Neural cell (in vitro differentiated cells): ENCODE data around the gene CCDC15. TPM values are rescaled to one million over a fixed set of nuclear protein-coding genes. Genes with fewer than 3 reads are reported as not detected.
A peak's percentile ranks its signal among the peaks of the same experiment; 100 is the strongest.

Source experiments
- H2AFZ ChIP-seq: fragments of 200-600, 300-800 bp; sonication (generic), shearing (Covaris generic); 2 replicates; pipeline ENCODE4 v1.6.0; 2014; ENCODE audit warnings: low read depth, mild to moderate bottlenecking, antibody characterized with exemption, low read length, moderate library complexity
- H3F3A ChIP-seq: fragments of 200-600 bp; shearing (Covaris generic); 2 replicates; pipeline ENCODE4 v1.6.1; 2016; ENCODE audit warnings: mild to moderate bottlenecking, moderate library complexity, mixed read lengths, antibody characterized with exemption, low read length; ENCODE audit not compliant: insufficient read depth, poor library complexity, severe bottlenecking
- H3K27ac ChIP-seq: fragments of 200-600, 300-800 bp; sonication (generic), shearing (Covaris generic); 2 replicates; pipeline ENCODE4 v1.5.1; 2014; ENCODE audit warnings: mild to moderate bottlenecking, low read length, moderate library complexity
- H3K27me3 ChIP-seq: fragments of 300-800, 200-600 bp; sonication (generic), shearing (Covaris generic); 2 replicates; pipeline ENCODE4 v1.6.0; 2014; ENCODE audit warnings: mild to moderate bottlenecking, low read depth, low read length, moderate library complexity; ENCODE audit not compliant: insufficient read depth
- H3K36me3 ChIP-seq: fragments of 300-800, 200-600 bp; sonication (generic), shearing (Covaris generic); 2 replicates; pipeline ENCODE4 v1.5.1; 2014; ENCODE audit warnings: mild to moderate bottlenecking, antibody characterized with exemption, low read length, moderate library complexity; ENCODE audit not compliant: insufficient read depth
- H3K4me2 ChIP-seq: fragments of 300-800, 200-600 bp; sonication (generic), shearing (Covaris generic); 2 replicates; pipeline ENCODE4 v1.6.0; 2014; ENCODE audit warnings: mild to moderate bottlenecking, low read length
- H3K4me3 ChIP-seq: fragments of 300-800, 200-600 bp; sonication (generic), shearing (Covaris generic); 2 replicates; pipeline ENCODE4 v1.5.1; 2014; ENCODE audit warnings: mild to moderate bottlenecking, low read length, moderate library complexity
- H3K79me2 ChIP-seq: fragments of 200-600 bp; shearing (Covaris generic); replicated peaks from 2 replicates; pipeline ENCODE4 v1.6.0; 2014; ENCODE audit warnings: mild to moderate bottlenecking, low read length, moderate library complexity; ENCODE audit not compliant: insufficient read depth
- H3K9ac ChIP-seq: fragments of 300-800, 200-600 bp; sonication (generic), shearing (Covaris generic); 2 replicates; pipeline ENCODE4 v1.6.1; 2016; ENCODE audit warnings: mild to moderate bottlenecking, low read length, mixed read lengths
- H3K9me2 ChIP-seq: fragments of 200-600 bp; shearing (Covaris generic); 2 replicates; pipeline ENCODE4 v1.6.1; 2016; ENCODE audit warnings: mild to moderate bottlenecking, low read length, mixed read lengths; ENCODE audit not compliant: insufficient read depth
- H3K9me3 ChIP-seq: fragments of 200-600, 300-800 bp; sonication (generic), shearing (Covaris generic); 2 replicates; pipeline ENCODE4 v1.6.1; 2016; ENCODE audit warnings: mild to moderate bottlenecking, mixed run types, low read length, moderate library complexity, mixed read lengths
- H4K20me1 ChIP-seq: fragments of 200-600 bp; shearing (Covaris generic); 2 replicates; pipeline ENCODE4 v1.6.1; 2016; ENCODE audit warnings: mild to moderate bottlenecking, mixed run types; ENCODE audit not compliant: insufficient read depth
- CTCF ChIP-seq: fragments of 450-650 bp; IDR thresholded peaks from 2 replicates; pipeline ENCODE4 v1.5.1; 2014; ENCODE audit warnings: antibody characterized with exemption, mild to moderate bottlenecking, moderate library complexity; ENCODE audit not compliant: poor library complexity, severe bottlenecking
- EP300 ChIP-seq: fragments of 450-650 bp; conservative IDR thresholded peaks from 2 replicates; pipeline ENCODE4 v1.6.1; 2014; ENCODE audit warnings: antibody characterized with exemption, mild to moderate bottlenecking, moderate library complexity; ENCODE audit not compliant: poor library complexity, severe bottlenecking
- EZH2 ChIP-seq: fragments of 200-600, 300-800 bp; shearing (Covaris generic), sonication (generic); IDR thresholded peaks from 2 replicates; pipeline ENCODE4 v1.6.1; 2014; ENCODE audit warnings: antibody characterized with exemption, low read length, borderline replicate concordance, mild to moderate bottlenecking; ENCODE audit not compliant: insufficient read depth, poor library complexity, severe bottlenecking
- MXI1 ChIP-seq: fragments of 450-650 bp; conservative IDR thresholded peaks from 2 replicates; pipeline ENCODE4 v1.6.1; 2014; ENCODE audit warnings: antibody characterized with exemption, mild to moderate bottlenecking; ENCODE audit not compliant: poor library complexity, severe bottlenecking
- POLR2AphosphoS5 ChIP-seq: IDR thresholded peaks from 2 replicates; pipeline ENCODE4 v1.6.1; 2012
- RAD21 ChIP-seq: fragments of 450-650 bp; conservative IDR thresholded peaks from 2 replicates; pipeline ENCODE4 v1.6.1; 2014; ENCODE audit warnings: antibody characterized with exemption, mild to moderate bottlenecking, moderate library complexity
- REST ChIP-seq: IDR thresholded peaks from 2 replicates; pipeline ENCODE4 v1.6.1; 2012; ENCODE audit warnings: borderline replicate concordance
- SMC3 ChIP-seq: fragments of 450-650 bp; conservative IDR thresholded peaks from 2 replicates; pipeline ENCODE4 v1.6.1; 2014; ENCODE audit warnings: antibody characterized with exemption, mild to moderate bottlenecking, moderate library complexity; ENCODE audit not compliant: poor library complexity
- TAF1 ChIP-seq: IDR thresholded peaks from 2 replicates; pipeline ENCODE4 v1.6.1; 2012; ENCODE audit warnings: low read depth
- polyA plus RNA-seq: library from polyadenylated mRNA; depleted of rRNA; stranded (reverse); fragments of >200 nt; gene quantifications from 2 replicates; pipeline ENCODE4 v1.2.3, GENCODE V29; 2014

CCDC15 gene
- polyA plus RNA-seq, 1 donor from 2014 or later = 2.5 TPM

GRCh38 chr11:125062931-125063428 is 109.0 kb downstream of the CCDC15 start, which contains the start of gene SLC37A2:
SLC37A2 (plus strand) TSS chr11:125063305; CDS start chr11:125063368, 63 bp downstream.
- no peaks in the 10 kb centered on the region for H3F3A ChIP-seq
- no peaks in the 10 kb centered on the region for H4K20me1 ChIP-seq
- no peaks in the 10 kb centered on the region for H3K36me3 ChIP-seq
- no peaks in the 10 kb centered on the region for H3K79me2 ChIP-seq
- H3K4me3 ChIP-seq = peak within 1 kb of the TSS; percentile 66
- peak; percentile 34 for TF ChIP-seq MXI1
- no peak for TF ChIP-seq TAF1
- TF ChIP-seq CTCF = peak; percentile 22
- peaks cover 55% of the 10 kb centered on the region for H3K27me3 ChIP-seq
- H3K9ac ChIP-seq = peak within 1 kb of the TSS; percentile 26
- H3K9me3 ChIP-seq = no peaks in the 10 kb centered on the region
- no peak within 1 kb of the TSS for H2AFZ ChIP-seq
- no peaks in the 10 kb centered on the region for H3K9me2 ChIP-seq
- no peak within 1 kb of the TSS for H3K4me2 ChIP-seq
- H3K27ac ChIP-seq = no peak within 1 kb of the TSS

GRCh38 chr11:125063429-125064043 is 109.5 kb downstream of the CCDC15 start:
- Histone ChIP-seq H3K27ac (no peak overlapping the region), H3K9ac (peak overlapping the region; percentile 26), H3K9me3 (no peaks in the 10 kb centered on the region), H3F3A (no peaks in the 10 kb centered on the region), H3K4me3 (peak overlapping the region; percentile 66), H3K27me3 (peaks cover 55% of the 10 kb centered on the region), H3K79me2 (no peaks in the 10 kb centered on the region), H4K20me1 (no peaks in the 10 kb centered on the region), H3K36me3 (no peaks in the 10 kb centered on the region), H3K4me2 (no peak overlapping the region), H3K9me2 (no peaks in the 10 kb centered on the region), H2AFZ (no peak overlapping the region)
- no peak for TF ChIP-seq CTCF
- TF ChIP-seq SMC3 = no peak
- no peak for TF ChIP-seq TAF1
- TF ChIP-seq RAD21 = no peak
- no peak for TF ChIP-seq EZH2
- TF ChIP-seq MXI1 = no peak
- TF ChIP-seq EP300 = no peak
- TF ChIP-seq POLR2AphosphoS5 = no peak
- TF ChIP-seq REST = no peak
